ENCODE measurements around the gene PARN.
"Not testable (repeated sequence)": the region's sequence is repeated elsewhere in the genome, so short reads cannot be mapped to it uniquely, and the experiment has no call there.

PARN gene

GRCh38 chr16:14400978-14401710 lies 228.9 kb downstream of the PARN start:
- not testable (repeated sequence) for DNase-seq (ENCODE audit: low read depth, low spot score)

- no peak for DNase-seq (ENCODE audit: low read depth, low spot score)
Observed at GRCh38 chr16:14400285-14400977, 229.6 kb downstream of the PARN start.

- peak; percentile 74 for DNase-seq (ENCODE audit: low read depth, low spot score)
Observed at GRCh38 chr16:14399378-14400284, 230.4 kb downstream of the PARN start.

- DNase-seq (ENCODE audit: low read depth, low spot score) = no peak
Observed at GRCh38 chr16:14398014-14398717, 231.9 kb downstream of the PARN start.

- DNase-seq (ENCODE audit: low read depth, low spot score) = not testable (repeated sequence)
Observed at GRCh38 chr16:14395710-14396304, 234.3 kb downstream of the PARN start.

- DNase-seq (ENCODE audit: low read depth, low spot score) = no peak
Observed at GRCh38 chr16:14394834-14395233, 235.2 kb downstream of the PARN start.

GRCh38 chr16:14392960-14393359 lies 237.1 kb downstream of the PARN start:
- no peak for DNase-seq (ENCODE audit: low read depth, low spot score)

- DNase-seq (ENCODE audit: low read depth, low spot score) = no peak
Observed at GRCh38 chr16:14389359-14389758, 240.7 kb downstream of the PARN start.

- DNase-seq (ENCODE audit: low read depth, low spot score) = no peak
Observed at GRCh38 chr16:14388243-14388642, 241.8 kb downstream of the PARN start.

GRCh38 chr16:14386115-14386514 lies 243.9 kb downstream of the PARN start:
- no peak for DNase-seq (ENCODE audit: low read depth, low spot score)
